HG02571 (cell line): Measurements from ENCODE around the gene OR2AJ1.

Experiments
- ATAC-seq: cut with Tn5 transposase; IDR thresholded peaks from one replicate; pipeline ENCODE4 v1.9.1; 2021; ENCODE audit warnings: mild to moderate bottlenecking, moderate library complexity; ENCODE audit not compliant: unreplicated experiment

OR2AJ1 gene

DNA sequence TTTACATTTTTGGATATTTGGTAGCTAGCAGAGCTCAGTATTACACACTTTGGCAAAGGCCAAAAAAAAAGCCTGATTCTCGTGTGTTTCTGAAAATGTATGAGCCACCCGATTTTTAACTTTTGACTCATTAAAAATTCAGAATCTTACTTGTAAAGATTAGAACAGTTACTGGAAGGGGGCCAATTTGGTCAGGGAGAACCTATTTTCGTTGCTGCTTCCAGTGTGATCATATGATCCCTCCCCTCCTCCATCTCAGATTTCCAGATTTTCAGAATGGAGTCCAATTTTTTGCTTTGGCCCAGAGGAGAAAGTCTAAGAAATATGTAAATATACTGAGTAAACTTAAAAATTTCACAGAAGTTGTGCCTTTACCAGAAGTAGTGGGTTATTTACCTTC, 37.1 kb downstream of the OR2AJ1 start:
- no peak for ATAC-seq

DNA sequence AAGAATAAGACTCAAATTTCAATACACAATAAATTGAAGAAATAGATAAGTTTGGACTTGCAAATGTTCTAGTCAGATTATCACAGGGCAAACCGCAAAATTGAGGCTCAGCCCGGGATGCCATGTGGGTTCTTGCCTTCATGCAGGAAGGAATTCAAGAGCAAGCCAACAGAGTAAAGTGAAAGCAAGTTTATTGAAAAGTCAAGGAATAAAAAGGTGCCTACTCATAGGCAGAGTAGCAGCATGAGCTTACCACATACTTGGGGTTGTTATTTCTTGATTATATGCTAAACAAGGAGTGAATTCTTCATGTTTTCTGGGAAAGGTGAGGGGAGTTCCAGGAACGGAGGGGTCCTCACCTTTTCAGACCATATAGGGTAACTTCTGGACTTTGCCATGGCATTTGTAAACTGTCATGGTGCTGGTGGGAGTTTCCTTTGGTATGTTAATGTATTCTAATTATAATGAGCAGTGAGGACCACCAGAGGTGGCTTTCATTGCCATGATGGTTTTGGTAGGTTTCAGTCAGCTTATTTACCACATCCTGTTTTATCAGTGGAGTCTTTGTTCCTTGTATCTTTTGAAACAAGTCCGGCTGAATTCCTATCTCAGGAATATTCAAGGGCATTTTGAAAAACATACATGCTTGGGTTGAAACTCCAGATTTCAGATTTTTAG, 38.4 kb downstream of the OR2AJ1 start:
- no peak for ATAC-seq

DNA sequence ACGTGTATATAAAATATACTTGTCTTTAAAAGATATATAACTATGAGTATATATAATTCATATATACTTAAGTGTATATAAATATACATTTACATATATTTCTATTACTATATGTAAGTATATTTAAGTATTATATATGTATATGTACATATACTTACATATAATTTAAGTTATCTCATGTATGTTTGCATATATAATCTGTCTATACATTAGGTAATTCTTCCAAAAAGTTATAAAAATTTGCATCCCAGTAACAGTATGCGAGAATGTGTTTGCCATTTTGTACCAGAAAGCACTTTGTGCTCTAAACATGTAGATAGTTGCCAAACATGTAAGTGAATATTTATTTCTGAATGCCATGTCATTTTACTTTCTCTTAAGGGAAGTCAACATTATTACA, 40.2 kb downstream of the OR2AJ1 start, which contains the start of gene OR2AK2:
TSS of gene OR2AK2 (plus strand) at position 301 of the 400 bp plus-strand sequence. CDS start 144 bp downstream, outside the sequence.
- ATAC-seq = no peak

DNA sequence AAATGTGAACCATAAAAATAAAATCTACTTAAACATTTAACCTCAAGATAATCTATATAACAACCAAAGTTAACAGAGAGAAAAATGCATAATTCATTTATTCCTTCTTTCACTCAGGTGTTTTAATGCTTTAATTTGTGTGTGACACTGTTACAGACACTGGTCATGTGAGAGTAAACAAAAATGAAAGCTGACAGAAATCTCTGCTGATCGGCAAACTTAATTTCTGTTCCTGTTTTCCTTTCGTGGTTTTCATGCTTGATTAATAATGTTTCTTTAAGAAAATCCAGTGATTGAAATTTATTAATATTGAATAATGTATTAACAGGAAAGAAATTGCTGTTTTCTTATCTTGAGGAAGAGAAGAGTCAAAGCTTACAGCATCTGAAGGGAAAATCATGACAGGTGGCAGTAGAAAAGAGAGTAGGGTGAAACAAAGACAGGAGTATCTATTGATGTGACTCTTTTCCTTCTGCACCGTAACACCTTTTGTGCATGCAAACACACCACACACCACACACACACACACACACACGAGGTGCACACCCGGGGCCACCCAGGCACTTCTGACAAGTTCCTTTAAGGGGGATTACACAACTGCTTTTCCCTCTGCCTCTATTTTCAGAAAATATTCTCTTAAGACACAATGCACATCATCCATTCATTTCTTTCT, 42.0 kb downstream of the OR2AJ1 start:
- ATAC-seq = no peak
